ENCODE measurements around the gene REP15. TPM values are rescaled to one million over a fixed set of nuclear protein-coding genes. Genes with fewer than 3 reads are reported as not detected.

The REP15 gene
- total and polyA plus RNA-seq, 2 experiments from 2014 or later: 0.38 to 0.89 TPM

DNA sequence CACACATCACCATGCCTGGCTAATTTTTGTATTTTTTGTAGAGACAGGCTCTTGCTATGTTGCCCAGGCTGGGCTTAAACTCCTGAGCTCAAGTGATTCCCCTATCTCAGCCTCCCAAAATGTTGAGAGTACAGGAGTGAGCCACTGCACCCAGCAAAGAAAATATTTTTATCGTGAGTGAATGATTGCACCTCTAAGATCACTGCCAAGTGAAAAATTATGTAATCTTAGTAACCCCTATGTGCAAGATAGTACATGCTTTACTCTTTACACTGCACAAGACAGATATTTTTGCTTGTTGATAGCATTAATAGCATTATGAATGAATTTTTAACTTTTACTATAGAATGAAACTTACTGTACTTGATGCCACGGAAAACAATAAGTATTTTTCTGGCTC is 11.0 kb downstream of the REP15 start (continued):
- TF ChIP-seq, protein P1, sequence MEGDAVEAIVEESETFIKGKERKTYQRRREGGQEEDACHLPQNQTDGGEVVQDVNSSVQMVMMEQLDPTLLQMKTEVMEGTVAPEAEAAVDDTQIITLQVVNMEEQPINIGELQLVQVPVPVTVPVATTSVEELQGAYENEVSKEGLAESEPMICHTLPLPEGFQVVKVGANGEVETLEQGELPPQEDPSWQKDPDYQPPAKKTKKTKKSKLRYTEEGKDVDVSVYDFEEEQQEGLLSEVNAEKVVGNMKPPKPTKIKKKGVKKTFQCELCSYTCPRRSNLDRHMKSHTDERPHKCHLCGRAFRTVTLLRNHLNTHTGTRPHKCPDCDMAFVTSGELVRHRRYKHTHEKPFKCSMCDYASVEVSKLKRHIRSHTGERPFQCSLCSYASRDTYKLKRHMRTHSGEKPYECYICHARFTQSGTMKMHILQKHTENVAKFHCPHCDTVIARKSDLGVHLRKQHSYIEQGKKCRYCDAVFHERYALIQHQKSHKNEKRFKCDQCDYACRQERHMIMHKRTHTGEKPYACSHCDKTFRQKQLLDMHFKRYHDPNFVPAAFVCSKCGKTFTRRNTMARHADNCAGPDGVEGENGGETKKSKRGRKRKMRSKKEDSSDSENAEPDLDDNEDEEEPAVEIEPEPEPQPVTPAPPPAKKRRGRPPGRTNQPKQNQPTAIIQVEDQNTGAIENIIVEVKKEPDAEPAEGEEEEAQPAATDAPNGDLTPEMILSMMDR (conservative IDR thresholded peaks at IDR 0.05; ENCODE audit: low read depth in 2 of 2): no peak
- TF ChIP-seq ZNF331 (CRISPR knock-in tag; IDR thresholded peaks at IDR 0.05; ENCODE audit: low read depth) (no peak), EZH2phosphoT487 (IDR thresholded peaks at IDR 0.05; ENCODE audit: unreplicated experiment) (no peak), NANOG (IDR thresholded peaks at IDR 0.05; ENCODE audit: borderline replicate concordance) (no peak), CREB1 (CRISPR knock-in tag; IDR thresholded peaks at IDR 0.05; ENCODE audit: low read depth) (no peak), JUNB (IDR thresholded peaks at IDR 0.05; ENCODE audit: unreplicated experiment) (no peak)

DNA sequence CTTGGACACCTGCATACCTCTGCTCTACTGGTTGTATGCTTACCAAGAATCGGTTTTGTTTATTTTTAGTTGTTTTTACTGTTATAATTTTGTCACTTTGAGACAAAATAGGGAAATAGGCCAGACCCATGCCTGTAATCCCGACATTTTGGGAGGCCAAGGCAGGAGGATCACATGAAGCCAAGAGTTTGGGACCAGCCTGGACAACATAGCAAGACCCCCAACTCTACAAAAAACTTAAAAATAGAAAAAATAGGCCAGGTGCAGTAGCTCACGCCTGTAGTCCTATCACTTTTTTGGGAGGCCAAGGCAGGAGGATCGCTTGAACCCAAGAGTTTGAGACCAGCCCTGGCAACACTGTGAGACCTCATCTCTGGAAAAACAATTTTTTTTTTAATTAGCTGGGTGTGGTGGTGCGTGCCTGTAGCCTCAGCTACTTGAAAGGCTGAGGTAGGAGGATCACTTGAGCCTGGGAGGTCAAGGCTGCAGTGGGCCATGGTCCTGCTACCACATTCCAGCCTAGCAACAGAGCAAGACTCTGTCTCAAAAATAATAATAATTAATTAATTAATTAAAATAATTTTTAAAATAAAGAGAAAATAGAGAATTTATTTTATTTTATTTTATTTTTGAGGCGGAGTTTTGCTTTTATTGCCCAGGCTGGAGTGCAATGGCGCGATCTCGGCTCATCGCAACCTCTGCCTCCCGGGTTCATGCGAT is 13.1 kb downstream of the REP15 start:
- Histone ChIP-seq H3K4me3 (no peak overlapping the region), H4K20me1 (replicated peaks; ENCODE audit: insufficient read depth) (no peaks in the 10 kb centered on the region; the same call in 1 of the 2 replicates), H3K27ac (ENCODE audit: low read depth) (no peak overlapping the region), H3F3A (replicated peaks; ENCODE audit: low read depth) (no peaks in the 10 kb centered on the region), H3K36me3 (ENCODE audit: insufficient read depth) (no peaks in the 10 kb centered on the region), H3K4me2 (no peak overlapping the region), H3K4me1 (ENCODE audit: insufficient read depth) (peaks cover 11% of the 10 kb centered on the region), H3K27me3 (ENCODE audit: insufficient read depth) (no peaks in the 10 kb centered on the region), H3K9me2 (ENCODE audit: insufficient read depth) (no peaks in the 10 kb centered on the region), H2AFZ (peak overlapping the region; percentile 86; the same call in 1 of the 2 replicates), H3K79me2 (replicated peaks; ENCODE audit: insufficient read depth) (peaks cover 36% of the 10 kb centered on the region)
- ATAC-seq (no peak), DNase-seq (ENCODE audit: low spot score) (no peak)
- Mint-ChIP-seq H3K27me3 (ENCODE audit: insufficient read depth, low read depth, poor library complexity) (peaks cover 6% of the 10 kb centered on the region), H3K36me3 (ENCODE audit: low read depth) (peaks cover 9% of the 10 kb centered on the region; the same call in 2 of the 3 replicates), H3K4me1 (peaks cover 13% of the 10 kb centered on the region), H3K4me3 (no peak overlapping the region), H3K9me3 (no peaks in the 10 kb centered on the region), H3K27ac (no peak overlapping the region)
- TF ChIP-seq EZH2phosphoT487 (IDR thresholded peaks at IDR 0.05; ENCODE audit: unreplicated experiment): no peak
- TF ChIP-seq ZNF114 (CRISPR knock-in tag; IDR thresholded peaks at IDR 0.05): no peak
- no peak for TF ChIP-seq STAT1 (IDR thresholded peaks at IDR 0.05; ENCODE audit: unreplicated experiment)
- TF ChIP-seq, protein P2, sequence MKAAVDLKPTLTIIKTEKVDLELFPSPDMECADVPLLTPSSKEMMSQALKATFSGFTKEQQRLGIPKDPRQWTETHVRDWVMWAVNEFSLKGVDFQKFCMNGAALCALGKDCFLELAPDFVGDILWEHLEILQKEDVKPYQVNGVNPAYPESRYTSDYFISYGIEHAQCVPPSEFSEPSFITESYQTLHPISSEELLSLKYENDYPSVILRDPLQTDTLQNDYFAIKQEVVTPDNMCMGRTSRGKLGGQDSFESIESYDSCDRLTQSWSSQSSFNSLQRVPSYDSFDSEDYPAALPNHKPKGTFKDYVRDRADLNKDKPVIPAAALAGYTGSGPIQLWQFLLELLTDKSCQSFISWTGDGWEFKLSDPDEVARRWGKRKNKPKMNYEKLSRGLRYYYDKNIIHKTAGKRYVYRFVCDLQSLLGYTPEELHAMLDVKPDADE (IDR thresholded peaks at IDR 0.05): no peak
- no peak for TF ChIP-seq JUNB (IDR thresholded peaks at IDR 0.05; ENCODE audit: unreplicated experiment)

DNA sequence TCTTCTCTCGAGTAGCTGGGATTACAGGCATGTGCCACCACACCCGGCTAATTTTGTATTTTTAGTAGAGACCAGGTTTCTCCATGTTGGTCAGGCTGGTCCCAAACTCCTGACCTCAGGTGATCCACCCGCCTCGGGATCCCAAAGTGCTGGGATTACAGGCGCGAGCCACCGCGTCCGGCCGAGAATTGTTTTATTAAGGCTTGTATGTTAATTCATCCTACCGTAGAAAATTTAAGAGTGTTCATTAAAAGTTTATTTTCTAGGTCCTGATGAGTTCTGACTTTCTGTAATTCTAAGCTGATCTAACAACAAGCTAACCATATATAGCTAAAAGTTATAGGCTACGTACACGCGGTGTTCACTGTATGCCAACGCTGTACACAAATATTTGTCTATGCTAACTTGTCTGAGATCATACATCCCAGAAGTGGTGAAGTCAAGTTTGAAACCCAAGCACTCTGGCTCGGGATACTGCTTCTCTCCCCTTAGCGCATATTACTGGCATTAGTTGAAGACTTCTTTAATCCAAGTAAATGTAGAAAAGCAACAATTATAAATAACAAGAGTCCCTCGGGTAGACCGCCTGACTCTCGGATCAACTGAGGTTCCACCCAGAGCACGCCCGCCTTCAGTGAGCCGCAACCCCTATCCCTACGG is 13.8 kb downstream of the REP15 start:
- TF ChIP-seq, protein P3, sequence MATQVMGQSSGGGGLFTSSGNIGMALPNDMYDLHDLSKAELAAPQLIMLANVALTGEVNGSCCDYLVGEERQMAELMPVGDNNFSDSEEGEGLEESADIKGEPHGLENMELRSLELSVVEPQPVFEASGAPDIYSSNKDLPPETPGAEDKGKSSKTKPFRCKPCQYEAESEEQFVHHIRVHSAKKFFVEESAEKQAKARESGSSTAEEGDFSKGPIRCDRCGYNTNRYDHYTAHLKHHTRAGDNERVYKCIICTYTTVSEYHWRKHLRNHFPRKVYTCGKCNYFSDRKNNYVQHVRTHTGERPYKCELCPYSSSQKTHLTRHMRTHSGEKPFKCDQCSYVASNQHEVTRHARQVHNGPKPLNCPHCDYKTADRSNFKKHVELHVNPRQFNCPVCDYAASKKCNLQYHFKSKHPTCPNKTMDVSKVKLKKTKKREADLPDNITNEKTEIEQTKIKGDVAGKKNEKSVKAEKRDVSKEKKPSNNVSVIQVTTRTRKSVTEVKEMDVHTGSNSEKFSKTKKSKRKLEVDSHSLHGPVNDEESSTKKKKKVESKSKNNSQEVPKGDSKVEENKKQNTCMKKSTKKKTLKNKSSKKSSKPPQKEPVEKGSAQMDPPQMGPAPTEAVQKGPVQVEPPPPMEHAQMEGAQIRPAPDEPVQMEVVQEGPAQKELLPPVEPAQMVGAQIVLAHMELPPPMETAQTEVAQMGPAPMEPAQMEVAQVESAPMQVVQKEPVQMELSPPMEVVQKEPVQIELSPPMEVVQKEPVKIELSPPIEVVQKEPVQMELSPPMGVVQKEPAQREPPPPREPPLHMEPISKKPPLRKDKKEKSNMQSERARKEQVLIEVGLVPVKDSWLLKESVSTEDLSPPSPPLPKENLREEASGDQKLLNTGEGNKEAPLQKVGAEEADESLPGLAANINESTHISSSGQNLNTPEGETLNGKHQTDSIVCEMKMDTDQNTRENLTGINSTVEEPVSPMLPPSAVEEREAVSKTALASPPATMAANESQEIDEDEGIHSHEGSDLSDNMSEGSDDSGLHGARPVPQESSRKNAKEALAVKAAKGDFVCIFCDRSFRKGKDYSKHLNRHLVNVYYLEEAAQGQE (IDR thresholded peaks at IDR 0.05; ENCODE audit: unreplicated experiment): no peak
- TF ChIP-seq JUNB (IDR thresholded peaks at IDR 0.05; ENCODE audit: unreplicated experiment): no peak
- peak overlapping the region; percentile 96 for H3K27ac Mint-ChIP-seq
- peak overlapping the region; percentile 62; the same call in 1 of the 2 replicates for H3K27ac ChIP-seq (ENCODE audit: low read depth)
- peak overlapping the region; percentile 89 for H3K4me3 Mint-ChIP-seq
- H3K36me3 Mint-ChIP-seq (ENCODE audit: low read depth): peaks cover 13% of the 10 kb centered on the region
- H3K36me3 ChIP-seq (ENCODE audit: insufficient read depth): no peaks in the 10 kb centered on the region
- H3K4me3 ChIP-seq: peak overlapping the region; percentile 82
- no peaks in the 10 kb centered on the region for H3K9me2 ChIP-seq (ENCODE audit: insufficient read depth)
- H3F3A ChIP-seq (replicated peaks; ENCODE audit: low read depth): no peaks in the 10 kb centered on the region
- ATAC-seq: peak; percentile 39
- no peak for DNase-seq (ENCODE audit: low spot score)
- H3K4me1 ChIP-seq (ENCODE audit: insufficient read depth): peaks cover 11% of the 10 kb centered on the region
- H3K27me3 ChIP-seq (ENCODE audit: insufficient read depth): no peaks in the 10 kb centered on the region
- H3K4me1 Mint-ChIP-seq: peaks cover 13% of the 10 kb centered on the region
- peak overlapping the region; percentile 86 for H2AFZ ChIP-seq
- H4K20me1 ChIP-seq (replicated peaks; ENCODE audit: insufficient read depth): no peaks in the 10 kb centered on the region; the same call in 1 of the 2 replicates
- H3K79me2 ChIP-seq (replicated peaks; ENCODE audit: insufficient read depth): peaks cover 42% of the 10 kb centered on the region
- H3K27me3 Mint-ChIP-seq (ENCODE audit: insufficient read depth, low read depth, poor library complexity): peaks cover 6% of the 10 kb centered on the region
- no peaks in the 10 kb centered on the region for H3K9me3 Mint-ChIP-seq
- H3K4me2 ChIP-seq: peak overlapping the region; percentile 92

Data from GM23338 (cell line).